ENCODE results near the gene TNS3.

TNS3 gene

DNA sequence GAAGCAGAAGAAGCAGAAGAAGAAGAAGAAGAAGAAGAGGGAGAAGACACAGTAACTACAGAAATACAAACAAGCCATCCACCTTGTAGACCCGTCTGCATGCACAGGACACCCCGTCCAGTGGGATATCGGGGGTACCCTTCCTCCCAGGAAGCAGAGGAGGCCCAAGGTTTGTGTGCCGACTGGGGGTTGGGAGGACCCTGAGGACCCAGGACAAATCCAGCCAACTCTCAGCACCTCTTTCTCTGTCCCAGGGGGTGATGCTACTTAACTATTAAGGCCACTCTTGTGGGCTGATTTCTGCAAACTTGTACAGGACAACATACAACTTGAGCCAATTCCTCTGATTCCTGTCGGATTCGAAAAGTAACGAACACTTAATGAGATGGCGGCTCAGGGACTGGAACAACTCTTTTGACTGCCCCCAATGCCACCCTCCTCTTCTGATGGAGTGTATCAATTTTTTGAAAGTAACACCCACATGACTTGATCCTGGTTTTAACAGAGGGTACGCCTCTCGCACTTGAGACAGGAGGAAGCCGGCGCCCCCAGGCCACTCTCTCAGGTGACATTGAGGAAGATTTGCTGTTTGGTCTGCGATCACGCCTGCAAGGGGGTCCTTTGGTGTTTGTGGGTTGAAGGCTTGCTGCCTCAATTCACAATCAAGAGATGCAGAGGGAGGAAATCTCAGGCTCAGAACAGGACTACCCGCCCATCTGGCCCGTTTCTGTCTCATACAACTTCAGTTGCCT lies 192.6 kb downstream of the TNS3 start:
- DNase-seq (ENCODE audit: low spot score): no peak

DNA sequence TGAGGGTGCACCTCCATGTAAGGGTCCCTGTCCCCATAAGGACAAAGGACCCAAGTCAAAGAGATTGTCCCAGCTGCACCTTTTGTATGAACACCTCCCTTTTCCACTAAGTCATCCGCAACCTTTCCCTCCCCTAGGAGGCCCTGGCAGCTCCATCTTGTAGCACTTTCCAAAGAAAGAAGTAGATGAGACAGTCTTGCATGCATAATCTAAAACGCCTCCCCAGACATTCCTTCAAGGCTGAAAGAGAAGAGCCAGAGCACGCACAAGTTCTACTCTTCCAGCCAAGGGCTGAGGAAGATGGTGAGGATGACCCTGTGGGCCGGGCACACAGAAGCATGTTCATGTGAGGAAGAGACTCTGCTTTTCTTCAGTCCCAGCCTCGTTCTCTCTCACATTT lies 194.4 kb downstream of the TNS3 start:
- DNase-seq (ENCODE audit: low spot score): no peak

DNA sequence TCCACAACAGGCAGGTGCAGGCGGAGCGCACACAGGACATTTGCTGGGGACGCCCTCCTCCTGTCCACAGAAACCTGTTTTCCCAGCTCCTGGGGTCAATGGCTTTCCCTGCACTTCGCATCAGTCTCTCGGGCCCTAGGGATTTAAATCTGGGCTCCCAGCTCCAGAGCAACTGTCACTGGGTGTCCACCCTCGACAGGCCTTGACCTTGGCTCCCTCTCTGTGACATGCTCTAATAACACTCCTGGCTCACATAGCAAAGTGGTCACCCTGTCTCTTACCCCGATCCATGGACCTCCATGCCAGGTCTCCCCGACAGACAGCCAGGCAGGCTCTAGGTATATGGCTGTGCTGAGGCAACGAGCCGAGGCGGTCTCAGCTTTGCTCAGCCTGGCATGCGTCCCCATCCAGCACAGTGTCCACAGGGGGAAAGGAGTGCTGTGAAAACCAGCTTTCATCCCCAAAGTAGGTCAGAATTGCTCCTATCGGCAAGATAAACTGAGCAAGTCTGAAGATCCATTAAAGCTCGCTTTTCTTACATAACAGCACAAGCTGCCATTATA lies 195.6 kb downstream of the TNS3 start:
- no peak for DNase-seq (ENCODE audit: low spot score)

DNA sequence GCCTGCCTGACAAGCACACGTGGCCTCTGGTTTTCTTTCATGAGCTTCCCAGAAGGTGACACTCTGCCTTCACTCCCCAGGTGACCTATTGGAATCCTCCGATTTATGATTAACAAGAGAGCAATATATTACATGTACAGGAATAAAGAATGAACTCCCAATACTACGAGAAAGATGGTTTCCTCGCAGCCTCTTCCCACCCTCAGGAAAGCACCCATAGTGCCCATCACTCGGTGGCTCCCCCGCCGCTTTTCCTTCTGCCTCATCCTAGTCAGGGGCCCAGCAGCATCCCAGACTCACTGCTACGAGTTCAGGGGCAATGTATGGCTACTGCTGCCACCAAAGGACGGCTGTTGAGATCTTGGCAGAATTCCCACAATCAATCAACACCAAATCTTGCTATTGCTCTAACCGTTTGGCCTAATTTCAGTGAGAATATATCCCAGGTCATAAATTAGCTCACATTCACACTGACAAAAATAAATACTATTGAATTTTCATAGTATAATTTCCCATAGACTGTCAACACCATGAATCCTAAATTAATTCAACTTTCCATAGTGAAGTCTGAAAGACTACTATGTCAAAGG lies 196.3 kb downstream of the TNS3 start:
- no peak for DNase-seq (ENCODE audit: low spot score)

DNA sequence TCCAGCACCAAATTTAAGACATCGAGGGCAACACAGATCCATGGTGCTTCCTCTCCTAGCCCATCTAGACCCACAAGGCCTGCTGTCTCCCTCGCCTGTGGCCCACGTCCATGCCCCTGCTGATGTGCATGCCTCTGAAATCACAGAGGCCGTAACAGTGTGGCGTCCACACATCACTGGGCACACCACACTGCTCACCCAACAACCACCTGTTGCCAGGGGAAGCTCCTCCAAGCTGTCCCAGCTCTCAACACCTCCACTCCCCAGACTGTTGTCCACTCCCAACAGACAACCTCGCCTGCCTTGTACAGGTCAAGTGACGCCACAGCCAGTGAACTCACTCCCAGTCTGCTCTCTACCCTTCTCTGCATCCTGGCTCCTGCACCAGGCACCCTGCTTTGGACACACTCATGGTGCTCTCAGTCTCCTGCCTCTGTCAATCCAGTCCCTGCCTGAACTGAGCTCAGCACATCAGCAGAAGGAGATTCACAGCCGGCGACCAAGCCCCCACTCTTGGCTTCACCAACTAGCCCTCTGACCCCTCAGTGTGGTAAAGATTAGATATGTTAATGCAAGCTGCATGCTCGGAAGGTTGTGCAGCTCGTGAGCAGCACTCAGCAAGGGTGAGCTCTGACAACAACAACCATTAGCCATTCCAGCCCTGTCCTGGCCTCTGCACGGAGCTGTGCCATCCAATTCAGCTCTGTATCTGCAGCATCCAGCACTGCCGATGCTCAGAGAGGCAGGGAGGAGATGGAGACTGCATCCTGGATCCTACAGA lies 197.0 kb downstream of the TNS3 start:
- DNase-seq (ENCODE audit: low spot score): no peak

DNA sequence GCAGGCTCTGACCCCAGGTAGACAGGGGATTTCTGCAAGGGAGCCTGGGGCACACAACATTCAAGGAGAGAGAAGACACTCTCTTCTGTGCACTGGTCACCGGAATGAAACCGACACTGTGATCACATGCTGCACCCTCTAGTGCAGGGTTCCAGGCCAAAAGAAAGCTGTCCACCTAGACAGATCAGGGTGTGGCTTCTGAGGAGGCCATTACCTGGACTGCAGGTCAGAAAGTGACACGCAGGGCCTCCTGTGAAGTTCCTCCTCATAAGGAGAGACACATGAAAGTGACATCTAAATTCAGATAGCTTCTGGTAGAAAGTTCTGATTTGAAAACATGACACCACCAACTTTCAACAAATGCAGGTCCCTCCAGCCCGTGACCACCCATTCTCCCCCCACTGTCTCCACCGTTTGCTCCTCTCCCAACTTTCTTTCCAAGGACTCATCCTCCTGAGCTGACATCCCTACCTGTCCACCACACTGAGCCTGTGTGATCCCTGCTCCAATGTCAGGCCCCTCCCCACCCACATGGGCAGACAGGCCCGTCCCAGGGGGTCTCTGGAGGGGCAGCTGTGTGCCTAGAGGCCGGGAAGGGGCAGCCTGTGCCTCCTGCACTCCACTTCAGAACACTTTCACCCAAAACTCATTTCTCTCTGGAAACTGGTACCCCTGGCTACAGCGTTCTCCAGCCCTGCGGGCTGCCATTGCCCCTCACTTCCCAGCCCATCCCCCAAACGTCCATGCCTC lies 198.0 kb downstream of the TNS3 start:
- DNase-seq (ENCODE audit: low spot score): no peak

DNA sequence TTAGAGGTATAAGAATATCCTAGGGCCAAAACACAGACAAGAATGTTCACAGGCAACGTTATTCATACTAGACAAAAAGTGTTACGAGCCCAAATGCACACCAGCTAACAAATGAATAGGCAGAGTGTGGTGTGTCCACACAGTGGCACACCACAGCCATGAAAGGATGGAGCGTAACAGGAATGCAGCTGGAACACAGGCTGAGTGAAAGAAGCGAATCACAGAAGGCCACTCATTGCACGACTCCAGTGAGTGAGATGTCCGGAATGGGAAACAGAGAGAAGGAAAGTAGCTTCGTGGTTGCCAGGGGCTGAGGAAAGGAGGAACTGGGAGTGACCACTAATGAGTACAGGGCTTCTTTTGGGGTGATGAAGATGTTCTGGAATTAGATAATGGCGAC lies 198.8 kb downstream of the TNS3 start:
- DNase-seq (ENCODE audit: low spot score): no peak

DNA sequence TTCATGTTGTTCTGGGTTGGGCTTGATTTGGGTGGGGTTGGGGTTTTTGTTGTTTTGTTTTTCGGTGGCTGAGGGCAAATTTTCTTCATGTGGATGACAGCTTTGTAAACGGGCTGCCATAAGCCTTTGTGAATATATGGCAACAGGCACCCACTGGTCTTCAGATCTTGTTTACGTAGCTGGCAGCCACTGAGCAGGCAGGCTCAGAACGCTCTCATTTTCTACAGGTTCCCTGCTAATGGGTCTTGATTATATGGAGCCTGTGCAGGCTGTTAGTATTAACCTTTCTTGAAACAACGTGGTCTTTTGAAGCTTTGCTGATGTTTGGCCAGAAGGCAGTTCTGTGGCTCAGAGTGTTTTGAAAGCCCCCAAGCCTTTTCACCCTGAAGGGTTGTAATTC lies 199.7 kb downstream of the TNS3 start:
- DNase-seq (ENCODE audit: low spot score): no peak

DNA sequence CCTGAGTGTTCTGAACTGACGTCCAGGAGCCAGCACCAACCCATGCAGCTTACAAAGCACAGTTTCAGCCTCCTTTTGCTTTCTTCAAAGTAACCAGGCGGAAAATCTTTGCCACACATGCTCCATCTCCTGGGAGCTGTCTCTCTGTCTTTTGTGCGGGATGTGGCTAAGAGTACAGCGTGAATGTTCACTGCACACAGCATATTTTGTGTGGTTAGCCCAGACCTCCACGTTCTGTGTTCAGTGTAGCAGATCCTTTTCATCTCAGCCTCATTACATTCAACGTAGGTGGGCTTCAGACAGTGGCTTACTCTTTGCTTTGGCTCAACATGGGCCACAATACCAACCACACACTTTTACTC lies 200.8 kb downstream of the TNS3 start:
- no peak for DNase-seq (ENCODE audit: low spot score)

DNA sequence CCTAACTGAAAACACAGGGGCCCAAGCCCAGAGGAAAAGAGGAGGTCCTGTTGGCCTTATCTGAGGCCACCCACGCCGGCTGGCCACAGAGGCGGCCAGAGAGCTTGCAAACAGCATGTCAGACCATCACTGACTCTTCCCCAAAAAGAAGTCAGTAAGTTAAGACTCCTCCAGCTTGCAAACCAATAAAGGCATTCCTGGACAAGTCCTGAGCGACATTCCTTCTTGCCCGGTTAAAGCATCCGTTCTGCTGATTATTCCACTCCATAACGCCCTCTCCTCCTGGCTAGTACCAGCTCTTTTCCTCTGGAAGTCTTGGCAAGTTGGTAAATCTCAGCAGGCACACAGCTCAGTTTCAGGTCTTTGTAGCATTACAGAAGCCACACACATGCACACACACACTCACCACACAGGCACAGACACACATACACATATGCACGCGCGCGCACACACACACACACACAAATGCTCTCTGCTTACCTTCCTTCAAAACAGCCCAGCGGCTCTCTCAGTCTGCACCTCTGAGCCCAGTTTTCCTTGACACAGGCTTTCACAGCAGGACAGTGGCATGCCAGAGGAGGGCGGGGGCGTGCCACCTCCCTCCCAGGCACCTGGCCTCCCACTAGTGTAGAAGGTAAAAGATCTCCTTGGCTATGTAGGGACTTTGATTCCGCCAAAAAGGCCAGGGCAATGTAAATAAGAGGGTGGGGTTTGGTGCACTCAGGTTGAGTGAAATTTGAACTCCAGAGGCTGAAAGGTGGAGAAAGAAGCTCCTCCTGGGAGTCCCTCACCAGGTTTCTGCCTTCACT lies 201.4 kb downstream of the TNS3 start:
- DNase-seq (ENCODE audit: low spot score): no peak

DNA sequence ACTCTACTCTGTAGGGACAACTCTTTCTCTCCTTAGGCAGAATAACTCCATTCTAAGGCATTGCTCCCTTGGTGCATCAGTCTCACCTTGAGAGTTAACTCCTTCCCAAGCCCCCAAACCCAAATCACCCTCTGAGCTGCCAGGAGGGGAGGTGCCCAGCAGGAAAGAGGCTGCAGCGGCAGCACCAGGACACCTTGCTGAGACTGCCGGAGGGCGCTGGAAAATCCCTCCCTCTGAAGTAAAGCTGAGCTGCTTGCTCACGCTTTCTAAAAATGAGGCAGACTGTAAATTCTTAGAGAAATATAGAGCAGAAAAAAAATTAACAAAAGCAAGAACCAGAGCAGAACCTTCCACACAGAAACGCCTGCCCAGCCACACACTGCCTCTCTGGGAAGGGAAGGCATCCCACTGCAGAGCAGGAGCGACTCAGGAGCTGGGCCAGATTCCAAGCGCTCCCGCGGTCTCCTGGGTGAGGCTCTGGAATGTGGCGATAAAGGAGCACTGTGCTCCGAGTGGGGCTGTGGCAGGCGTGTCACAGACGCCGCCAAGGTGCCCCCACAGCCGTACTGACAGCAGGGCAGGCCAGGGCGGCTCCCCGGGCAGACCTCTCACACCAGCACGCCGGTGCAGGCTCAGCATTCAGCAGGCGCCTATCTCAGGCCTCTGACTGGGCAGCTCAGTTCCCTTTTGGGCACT lies 202.1 kb downstream of the TNS3 start:
- no peak for DNase-seq (ENCODE audit: low spot score)

DNA sequence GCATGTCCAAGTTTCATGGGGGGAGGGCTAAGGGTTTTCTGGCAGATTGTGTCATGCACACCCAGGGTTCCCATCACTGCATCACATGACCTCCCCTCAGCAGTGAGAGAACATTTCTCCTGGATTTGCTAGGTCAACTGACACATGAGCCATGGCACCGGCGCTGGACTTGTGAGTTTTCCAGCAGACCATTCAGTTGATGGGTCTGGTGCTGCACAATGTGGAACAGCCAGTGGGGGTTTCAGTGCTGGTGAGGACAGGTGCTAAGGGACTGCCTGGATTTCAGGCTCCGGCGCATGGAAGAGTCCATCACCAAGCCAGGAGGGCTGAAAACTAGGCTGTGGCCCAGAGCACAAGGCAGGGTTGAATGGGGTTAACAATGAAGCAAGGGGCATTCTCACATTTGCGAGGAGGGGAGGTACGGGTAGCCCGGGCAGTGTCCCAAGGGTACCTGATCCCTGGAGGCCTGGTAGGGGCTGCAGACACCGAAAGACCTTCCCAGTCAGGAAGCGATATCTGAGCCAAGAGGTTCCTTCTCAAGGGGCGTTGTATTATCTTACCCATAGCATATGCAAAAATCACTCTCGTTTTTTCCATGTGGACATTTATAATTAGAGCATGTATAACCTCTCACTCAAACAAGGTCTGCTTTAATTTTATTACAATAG lies 203.0 kb downstream of the TNS3 start:
- no peak for DNase-seq (ENCODE audit: low spot score)

DNA sequence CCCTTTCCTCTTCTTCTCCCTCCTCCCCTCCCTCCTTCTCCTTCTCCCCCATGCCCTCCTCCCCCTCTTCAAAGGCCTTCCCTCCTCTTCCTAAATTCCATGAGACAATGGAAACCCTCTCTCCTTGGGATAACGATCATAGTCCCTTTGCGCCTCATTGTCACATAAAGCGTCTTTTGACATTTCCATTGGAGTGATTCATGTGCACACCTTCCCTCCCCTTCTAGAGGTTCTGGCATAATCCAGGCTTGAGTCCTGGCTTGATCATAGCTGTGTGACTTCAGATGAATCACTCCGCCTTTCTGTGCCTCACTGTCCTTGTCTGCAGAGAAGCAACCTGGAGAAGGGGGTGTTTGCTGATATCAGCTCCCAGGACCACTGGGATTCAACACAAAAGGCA lies 204.2 kb downstream of the TNS3 start:
- no peak for DNase-seq (ENCODE audit: low spot score)

DNA sequence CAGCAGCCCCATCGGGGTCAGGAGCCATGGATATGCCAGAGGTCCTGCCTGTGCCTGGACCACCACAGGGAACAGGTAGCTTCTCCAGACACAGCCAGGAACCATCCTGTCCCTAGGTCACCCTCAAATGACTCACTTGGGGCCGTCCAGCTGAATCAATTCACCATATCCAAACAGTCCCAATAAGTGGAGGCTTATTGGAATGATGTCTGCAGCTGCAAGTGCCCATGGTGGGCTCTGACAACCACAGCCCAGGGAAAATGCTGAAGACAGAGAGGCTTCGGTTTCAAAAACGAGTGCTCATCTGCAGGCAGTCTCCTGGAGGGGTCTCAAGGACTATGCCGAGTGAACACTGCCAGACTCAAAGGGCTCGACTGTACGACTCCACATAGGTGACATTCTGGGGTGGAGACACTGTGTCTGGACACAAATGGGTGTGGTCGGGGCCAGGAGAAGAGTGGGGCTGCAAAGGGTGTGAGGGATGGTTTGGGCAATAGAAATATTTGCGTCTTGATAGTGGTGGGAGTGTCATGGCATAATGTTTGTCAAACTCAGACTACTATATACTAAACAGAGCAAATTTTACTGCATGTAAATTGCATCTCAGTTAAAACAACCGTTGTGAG lies 204.8 kb downstream of the TNS3 start:
- no peak for DNase-seq (ENCODE audit: low spot score)

DNA sequence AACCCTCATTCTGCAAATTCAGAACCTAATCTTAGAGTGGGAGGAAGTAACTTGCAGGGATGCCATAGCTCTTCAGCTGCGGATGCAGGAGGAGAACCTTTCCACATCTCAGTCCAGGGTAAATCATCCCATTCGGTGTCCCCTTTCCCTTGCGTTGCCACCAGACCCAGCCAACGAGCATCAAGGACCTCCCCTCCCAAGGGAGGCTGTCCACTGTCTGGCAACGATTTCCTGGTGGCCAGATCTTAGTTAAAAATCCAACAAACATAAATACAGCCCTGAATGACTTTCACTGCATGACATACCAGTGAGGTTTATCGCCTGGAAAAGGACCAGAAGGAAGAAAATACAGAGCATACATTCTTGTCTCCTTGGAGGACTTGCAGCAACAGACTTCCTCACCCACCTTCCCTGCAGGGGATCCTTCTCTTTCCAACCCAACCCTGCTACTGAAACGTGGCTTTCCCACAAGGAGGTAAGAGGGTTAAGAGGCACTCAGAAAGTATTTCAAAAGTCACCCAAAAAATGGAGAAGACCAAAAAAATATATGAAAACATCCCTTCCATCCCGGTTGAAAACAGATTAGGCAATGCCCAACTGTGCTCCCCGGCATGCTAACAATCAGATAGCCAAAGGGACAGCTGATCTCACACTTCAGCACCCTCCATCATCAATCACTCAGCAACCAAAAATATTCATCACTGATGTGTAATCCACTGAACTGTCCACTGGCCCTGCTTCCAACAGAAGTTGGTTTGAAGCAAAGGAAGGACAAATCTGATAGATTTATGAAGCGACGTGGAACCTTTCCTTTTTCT lies 206.6 kb downstream of the TNS3 start:
- no peak for DNase-seq (ENCODE audit: low spot score)

DNA sequence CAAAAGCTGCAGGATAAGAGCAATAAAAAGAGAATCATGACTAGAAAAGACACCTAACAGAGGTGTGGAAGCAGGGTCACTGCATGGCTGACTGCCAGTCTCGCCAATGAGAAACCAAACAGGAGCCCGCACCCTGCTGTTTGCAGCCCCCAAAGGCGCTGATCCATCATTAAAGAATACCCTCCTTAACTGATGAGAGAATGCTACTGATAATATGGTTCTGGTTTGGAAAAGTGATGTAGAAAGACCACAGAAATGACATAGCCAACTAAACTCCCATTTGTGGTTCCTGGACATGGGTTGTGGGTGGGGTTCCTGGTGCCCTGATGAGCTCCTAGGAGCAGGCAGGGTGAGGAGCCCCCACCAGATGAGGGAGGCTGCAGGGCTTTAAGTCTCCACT lies 207.4 kb downstream of the TNS3 start:
- DNase-seq (ENCODE audit: low spot score): no peak

DNA sequence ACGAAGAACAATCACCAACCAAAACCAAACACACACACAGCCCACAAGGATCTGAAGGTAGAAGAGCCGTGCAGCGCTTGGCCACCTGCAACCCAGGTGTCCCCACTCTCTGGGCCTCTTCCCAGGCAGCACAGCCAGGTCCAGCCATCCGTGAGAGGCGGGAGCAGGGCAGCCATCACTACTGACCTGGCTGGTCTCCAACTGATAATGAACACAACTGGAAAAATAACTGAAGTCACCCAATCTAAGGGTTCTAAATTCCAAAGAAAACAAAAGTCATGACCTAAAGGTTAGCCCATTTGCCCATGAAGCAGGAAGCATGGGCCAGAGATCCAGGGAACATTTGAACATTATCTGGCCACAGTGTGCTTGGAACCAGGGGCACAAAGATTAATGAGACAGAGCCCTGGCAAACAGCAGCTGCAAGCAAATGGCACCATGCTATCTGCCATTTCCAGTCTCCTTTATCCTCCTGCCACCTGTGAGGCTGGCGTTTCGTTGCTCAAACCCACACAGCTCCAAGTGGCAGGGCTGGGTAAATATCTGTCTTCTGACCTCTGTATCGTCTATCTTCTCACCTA lies 207.9 kb downstream of the TNS3 start:
- no peak for DNase-seq (ENCODE audit: low spot score)

DNA sequence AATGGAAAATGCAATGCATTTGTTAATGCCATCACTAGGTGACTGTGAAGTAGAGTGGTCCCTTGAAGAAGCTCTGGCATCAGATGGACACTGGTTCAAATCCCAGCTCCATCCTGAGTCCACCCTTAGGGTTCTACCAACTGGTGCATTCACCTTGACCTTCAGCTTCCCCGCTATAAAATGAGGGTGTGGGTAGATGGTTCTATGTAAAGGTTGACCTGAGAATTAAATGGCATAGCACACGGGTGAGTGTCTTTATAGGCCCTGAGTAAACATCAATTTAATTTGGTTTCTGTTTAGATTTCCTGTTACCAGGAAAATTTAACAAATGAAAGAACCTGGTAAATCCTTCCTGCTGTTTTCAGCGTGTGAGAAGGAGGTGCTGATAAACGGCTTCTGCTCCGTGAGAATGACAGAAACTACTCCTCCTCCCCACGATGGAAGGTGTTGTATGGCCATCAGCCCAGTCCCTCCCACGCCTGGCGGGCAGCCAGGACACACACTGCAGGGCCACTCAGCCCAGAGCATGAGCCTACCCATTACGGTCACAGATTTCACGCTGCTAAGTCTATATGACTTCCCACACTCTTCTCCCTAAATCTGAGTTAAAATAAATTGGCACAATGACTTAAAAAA lies 210.1 kb downstream of the TNS3 start:
- no peak for DNase-seq (ENCODE audit: low spot score)

Measured in SK-N-DZ (cell line).